Measurements from ENCODE around the gene PPWD1.
"Not testable (repeated sequence)": the region's sequence is repeated elsewhere in the genome, so short reads cannot be mapped to it uniquely, and the experiment has no call there.

PPWD1 gene

GRCh38 chr5:65588694-65589093, 25.6 kb downstream of the PPWD1 start:
- H3K4me3 ChIP-seq (ENCODE audit: low read depth, low read length): no peak overlapping the region
- TF ChIP-seq, protein P1, sequence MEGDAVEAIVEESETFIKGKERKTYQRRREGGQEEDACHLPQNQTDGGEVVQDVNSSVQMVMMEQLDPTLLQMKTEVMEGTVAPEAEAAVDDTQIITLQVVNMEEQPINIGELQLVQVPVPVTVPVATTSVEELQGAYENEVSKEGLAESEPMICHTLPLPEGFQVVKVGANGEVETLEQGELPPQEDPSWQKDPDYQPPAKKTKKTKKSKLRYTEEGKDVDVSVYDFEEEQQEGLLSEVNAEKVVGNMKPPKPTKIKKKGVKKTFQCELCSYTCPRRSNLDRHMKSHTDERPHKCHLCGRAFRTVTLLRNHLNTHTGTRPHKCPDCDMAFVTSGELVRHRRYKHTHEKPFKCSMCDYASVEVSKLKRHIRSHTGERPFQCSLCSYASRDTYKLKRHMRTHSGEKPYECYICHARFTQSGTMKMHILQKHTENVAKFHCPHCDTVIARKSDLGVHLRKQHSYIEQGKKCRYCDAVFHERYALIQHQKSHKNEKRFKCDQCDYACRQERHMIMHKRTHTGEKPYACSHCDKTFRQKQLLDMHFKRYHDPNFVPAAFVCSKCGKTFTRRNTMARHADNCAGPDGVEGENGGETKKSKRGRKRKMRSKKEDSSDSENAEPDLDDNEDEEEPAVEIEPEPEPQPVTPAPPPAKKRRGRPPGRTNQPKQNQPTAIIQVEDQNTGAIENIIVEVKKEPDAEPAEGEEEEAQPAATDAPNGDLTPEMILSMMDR (IDR thresholded peaks at IDR 0.05; ENCODE audit: low read depth, low read length): no peak
- no peak for TF ChIP-seq MAX (IDR thresholded peaks at IDR 0.05; ENCODE audit: low read depth, low read length)
- TF ChIP-seq MYC (IDR thresholded peaks at IDR 0.05; ENCODE audit: low read depth, low read length): no peak
- TF ChIP-seq POLR2A (IDR thresholded peaks at IDR 0.05; ENCODE audit: extremely low read depth, insufficient read length): no peak
- no peak for DNase-seq (ENCODE audit: low read depth)

DNA sequence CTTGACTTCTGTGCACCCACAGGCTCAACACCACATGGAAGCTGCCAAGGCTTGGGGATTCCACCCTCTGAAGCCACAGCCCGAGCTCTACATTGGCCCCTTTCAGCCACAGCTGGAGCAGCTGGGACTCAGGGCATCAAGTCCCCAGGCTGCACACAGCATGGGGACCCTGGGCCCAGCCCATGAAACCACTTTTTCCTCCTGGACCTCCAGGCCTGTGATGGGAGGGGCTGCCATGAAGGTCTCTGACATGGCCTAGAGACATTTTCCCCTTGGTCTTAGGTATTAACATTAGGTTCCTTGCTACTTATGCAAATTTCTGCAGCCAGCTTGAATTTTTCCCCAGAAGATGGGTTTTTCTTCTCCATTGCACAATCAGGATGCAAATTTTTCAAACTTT, 38.7 kb downstream of the PPWD1 start:
- not testable (repeated sequence) for DNase-seq (ENCODE audit: low read depth); H3K4me3 ChIP-seq (ENCODE audit: low read depth, low read length)

DNA sequence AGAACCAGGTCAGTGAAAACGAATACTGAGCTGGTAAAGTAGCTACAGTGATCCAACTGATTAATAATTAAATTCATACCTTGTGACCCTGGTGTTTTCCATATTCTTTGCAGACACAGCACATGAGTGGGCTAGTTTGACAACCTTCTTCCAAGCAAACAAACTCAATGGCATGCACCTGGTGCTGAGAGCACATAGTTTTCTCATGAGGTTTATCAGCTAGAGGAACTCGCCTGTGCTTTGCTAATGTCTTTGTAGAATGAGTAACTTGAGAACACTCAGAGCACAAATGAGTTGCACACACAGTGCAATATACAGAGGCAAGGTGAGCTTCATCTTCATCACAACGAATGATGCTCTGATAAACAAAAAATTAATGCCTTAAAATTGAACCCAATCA, 48.4 kb downstream of the PPWD1 start:
- TF ChIP-seq MAX (IDR thresholded peaks at IDR 0.05; ENCODE audit: low read depth, low read length) (no peak), MYC (IDR thresholded peaks at IDR 0.05; ENCODE audit: low read depth, low read length) (no peak), POLR2A (IDR thresholded peaks at IDR 0.05; ENCODE audit: extremely low read depth, insufficient read length) (no peak)
- TF ChIP-seq, protein P1 (IDR thresholded peaks at IDR 0.05; ENCODE audit: low read depth, low read length): no peak
- no peak for DNase-seq (ENCODE audit: low read depth)
- no peak overlapping the region for H3K4me3 ChIP-seq (ENCODE audit: low read depth, low read length)

- no peak overlapping the region for H3K4me3 ChIP-seq (ENCODE audit: low read depth, low read length)
- TF ChIP-seq MAX (IDR thresholded peaks at IDR 0.05; ENCODE audit: low read depth, low read length): no peak
- TF ChIP-seq, protein P1 (IDR thresholded peaks at IDR 0.05; ENCODE audit: low read depth, low read length): no peak
- TF ChIP-seq MYC (IDR thresholded peaks at IDR 0.05; ENCODE audit: low read depth, low read length): no peak
- no peak for TF ChIP-seq POLR2A (IDR thresholded peaks at IDR 0.05; ENCODE audit: extremely low read depth, insufficient read length)
- DNase-seq (ENCODE audit: low read depth): no peak
Measured at GRCh38 chr5:65612298-65612907, 49.3 kb downstream of the PPWD1 start.

DNA sequence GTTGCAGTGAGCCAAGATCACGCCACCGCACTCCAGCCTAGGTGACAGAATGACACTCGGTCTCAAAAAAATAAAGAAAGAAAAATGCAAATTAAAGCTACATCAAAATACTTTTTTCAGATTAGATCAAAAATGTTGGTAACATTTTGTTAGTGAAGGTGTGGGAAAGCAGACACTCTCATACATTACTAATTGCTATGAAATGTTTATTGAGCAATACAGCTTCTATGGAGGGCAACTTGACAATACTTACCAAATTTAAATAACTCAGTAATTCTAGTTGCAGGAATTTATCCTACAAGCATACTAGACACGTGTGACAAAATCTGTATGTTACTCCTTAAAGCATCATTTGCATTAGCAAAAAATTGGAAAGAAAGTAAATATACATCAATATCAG, 56.9 kb downstream of the PPWD1 start:
- no peak overlapping the region for H3K4me3 ChIP-seq (ENCODE audit: low read depth, low read length)
- TF ChIP-seq POLR2A (IDR thresholded peaks at IDR 0.05; ENCODE audit: extremely low read depth, insufficient read length): no peak
- no peak for TF ChIP-seq MAX (IDR thresholded peaks at IDR 0.05; ENCODE audit: low read depth, low read length)
- TF ChIP-seq, protein P1 (IDR thresholded peaks at IDR 0.05; ENCODE audit: low read depth, low read length): no peak
- no peak for TF ChIP-seq MYC (IDR thresholded peaks at IDR 0.05; ENCODE audit: low read depth, low read length)
- no peak for DNase-seq (ENCODE audit: low read depth)

DNA sequence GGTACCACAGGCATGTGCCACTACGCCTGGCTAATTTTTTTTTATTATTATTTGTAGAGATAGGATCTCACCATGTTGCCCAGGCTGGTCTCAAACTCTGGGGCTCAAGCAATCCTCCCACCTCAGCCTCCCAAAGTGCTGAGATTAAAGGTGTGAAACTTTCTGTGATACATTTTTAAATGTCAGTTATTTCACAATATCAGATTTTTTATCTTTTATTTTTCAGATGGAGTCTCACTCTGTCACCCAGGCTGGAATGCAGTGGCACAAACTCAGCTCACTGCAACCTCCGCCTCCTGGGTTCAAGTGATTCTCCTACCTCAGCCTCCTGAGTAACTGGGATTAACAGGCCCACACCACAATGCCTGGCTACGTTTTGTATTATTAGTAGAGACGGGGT, 58.9 kb downstream of the PPWD1 start:
- H3K4me3 ChIP-seq (ENCODE audit: low read depth, low read length); DNase-seq (ENCODE audit: low read depth): not testable (repeated sequence)

- TF ChIP-seq MYC (IDR thresholded peaks at IDR 0.05; ENCODE audit: low read depth, low read length) (no peak), POLR2A (IDR thresholded peaks at IDR 0.05; ENCODE audit: extremely low read depth, insufficient read length) (no peak)
- TF ChIP-seq, protein P1 (IDR thresholded peaks at IDR 0.05; ENCODE audit: low read depth, low read length): no peak
- H3K4me3 ChIP-seq (ENCODE audit: low read depth, low read length): peak overlapping the region; percentile 97
- peak; percentile 6 for DNase-seq (ENCODE audit: low read depth)
Measured at GRCh38 chr5:65623482-65623881, 60.4 kb downstream of the PPWD1 start.

All from NB4 (cell line).